HG03060 (cell line): ENCODE measurements around the gene SPACA5.
"Not testable (repeated sequence)": the region's sequence is repeated elsewhere in the genome, so short reads cannot be mapped to it uniquely, and the experiment has no call there.

ENCODE experiments used
- ATAC-seq: cut with Tn5 transposase; IDR thresholded peaks from one replicate; pipeline ENCODE4 v1.9.1; 2021; ENCODE audit warnings: low read depth, moderate number of reproducible peaks; ENCODE audit not compliant: unreplicated experiment

Gene SPACA5

DNA sequence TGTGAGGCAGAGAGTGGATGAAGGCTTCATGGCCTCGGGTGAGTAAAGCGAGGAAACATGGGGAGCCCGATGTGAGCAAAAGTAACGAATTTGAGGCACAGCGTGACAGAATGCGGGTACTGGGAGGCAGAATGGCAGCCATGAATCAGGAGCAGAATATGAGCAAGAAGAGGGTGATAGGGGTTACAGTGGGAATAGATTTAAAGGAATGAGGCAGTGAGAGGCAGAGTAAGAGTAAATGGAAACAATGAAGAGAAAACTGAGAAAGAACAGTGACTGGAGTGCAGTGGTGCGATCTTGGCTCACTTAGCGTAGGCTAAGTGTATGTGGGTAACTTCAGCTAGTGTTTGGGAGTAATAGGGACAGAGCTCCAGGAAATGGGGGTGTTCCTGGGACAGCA, at the start of gene SPACA5:
TSS of gene SPACA5 (plus strand) at position 301 of the 400 bp plus-strand sequence. CDS start 815 bp downstream, outside the sequence.
- not testable (repeated sequence) for ATAC-seq

DNA sequence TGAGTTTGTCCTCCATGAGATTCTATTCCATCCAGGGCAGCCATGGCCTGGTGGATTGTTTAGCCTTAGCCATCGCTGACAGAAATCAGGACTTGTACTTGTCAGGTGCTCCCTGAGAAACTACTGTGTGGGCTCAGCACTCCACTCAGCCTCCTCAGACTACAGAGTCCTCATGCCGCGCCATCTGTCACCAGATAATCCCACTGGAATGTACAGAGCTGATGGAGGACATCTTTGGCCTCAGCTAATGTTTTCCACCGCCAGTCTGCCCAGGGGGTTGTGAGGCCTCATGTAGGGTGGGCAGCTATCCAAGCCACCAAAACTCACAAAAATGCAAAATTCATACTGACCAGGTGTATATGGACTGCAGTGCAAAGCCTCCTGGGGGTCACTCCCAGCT, 48.6 kb upstream of the SPACA5 start:
- ATAC-seq: not testable (repeated sequence)

DNA sequence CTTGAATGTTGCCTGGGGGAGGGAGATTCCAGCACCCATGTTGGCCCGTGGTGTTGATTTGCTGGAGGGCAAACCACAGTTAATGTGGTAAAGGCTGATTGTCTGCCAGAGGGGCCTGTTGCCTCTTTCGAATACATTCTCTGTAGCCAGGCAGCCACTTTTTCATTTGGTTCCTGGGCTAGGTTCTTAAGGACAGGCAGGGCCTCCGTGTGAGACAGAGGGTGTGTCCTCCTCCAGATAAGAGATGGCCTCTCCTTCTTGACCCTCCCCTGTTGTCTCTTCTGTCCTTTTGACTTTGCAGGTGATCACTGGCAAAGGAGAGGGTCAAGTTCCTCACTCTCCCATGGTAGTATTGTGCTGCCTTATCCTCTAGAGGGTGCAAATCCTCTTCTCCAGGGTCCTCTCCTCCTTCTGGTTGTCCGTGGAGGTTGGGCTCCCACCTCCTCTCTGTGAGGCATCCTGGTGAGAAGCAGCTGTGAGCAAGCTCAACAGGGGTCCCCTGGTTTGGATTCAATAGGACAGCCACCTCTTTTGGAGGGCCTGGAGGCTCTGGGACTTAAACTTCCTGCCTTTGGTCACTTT, 47.9 kb upstream of the SPACA5 start:
- ATAC-seq: no peak

DNA sequence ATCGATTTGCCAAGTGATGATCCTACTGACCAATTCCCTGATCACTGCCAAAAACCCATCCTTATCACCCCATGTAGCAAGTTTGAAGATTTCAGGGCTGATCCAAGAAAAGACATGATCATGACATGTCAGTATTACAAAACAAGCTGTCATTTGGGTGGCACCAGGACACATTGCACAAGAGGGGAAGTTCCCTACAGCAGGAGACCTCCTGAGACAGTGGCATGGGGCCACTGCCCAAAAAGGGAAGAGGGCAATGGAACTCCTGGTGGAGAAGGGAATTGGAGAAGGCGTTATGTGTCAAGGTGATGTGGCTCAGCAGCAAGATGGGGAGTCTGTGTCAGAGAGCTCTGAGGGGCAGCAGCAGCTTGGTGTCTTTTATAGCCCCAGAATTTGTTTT, 46.4 kb upstream of the SPACA5 start:
- ATAC-seq: no peak

DNA sequence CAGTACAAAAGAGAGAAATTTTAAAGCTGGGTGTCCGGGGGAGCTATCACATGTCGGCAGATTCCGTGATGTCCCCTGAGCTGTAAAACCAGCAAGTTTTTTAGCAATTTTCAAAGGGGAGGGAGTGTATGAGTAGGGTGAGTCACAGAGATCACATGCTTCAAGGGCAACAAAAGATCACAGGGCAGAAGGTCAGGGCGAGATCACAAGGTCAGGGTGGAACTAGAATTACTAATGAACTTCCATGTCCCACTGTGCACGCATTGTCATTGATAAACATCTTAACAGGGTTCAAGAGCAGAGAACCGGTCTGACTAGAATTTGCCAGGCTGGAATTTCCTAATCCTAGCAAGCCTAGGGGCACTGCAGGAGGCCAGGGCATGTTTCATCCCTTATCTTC, 45.0 kb upstream of the SPACA5 start:
- not testable (repeated sequence) for ATAC-seq

DNA sequence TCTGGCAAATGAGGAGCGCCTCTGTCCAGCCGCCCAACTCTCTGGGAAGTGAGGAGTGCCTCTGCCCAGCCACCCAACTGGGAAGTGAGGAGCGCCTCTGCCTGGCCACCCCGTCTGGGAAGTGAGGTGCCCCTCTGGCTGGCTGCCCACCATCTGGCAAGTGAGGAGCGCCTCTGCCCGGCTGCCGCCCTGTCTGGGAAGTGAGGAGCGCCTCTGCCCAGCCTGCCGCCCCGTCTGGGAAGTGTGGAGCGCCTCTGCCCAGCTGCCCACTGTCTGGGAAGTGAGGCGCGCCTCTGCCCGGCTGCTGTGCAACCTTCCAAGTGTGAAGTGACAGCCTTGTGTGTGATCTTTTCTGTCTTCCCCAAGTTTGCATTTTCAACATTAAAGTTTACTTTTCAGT, 41.3 kb upstream of the SPACA5 start:
- ATAC-seq: not testable (repeated sequence)

DNA sequence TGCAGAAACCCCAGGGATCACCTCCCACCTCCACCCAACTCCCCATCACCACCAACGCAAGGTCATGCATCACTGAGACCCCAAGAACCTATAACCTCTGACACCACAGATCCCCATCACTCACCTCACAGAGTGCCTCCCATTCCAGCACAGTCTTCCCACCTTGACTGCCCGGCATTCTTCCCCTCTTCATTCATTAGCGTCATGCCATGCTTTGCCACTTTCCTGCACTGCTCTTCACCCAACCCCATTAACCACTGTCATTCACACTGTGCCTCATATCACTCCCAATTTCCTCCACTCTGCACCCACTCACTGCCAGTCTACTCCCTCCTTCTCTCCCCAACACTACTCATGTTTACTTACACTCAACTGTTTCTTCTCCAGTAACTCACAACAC, 33.6 kb upstream of the SPACA5 start:
- ATAC-seq: no peak

DNA sequence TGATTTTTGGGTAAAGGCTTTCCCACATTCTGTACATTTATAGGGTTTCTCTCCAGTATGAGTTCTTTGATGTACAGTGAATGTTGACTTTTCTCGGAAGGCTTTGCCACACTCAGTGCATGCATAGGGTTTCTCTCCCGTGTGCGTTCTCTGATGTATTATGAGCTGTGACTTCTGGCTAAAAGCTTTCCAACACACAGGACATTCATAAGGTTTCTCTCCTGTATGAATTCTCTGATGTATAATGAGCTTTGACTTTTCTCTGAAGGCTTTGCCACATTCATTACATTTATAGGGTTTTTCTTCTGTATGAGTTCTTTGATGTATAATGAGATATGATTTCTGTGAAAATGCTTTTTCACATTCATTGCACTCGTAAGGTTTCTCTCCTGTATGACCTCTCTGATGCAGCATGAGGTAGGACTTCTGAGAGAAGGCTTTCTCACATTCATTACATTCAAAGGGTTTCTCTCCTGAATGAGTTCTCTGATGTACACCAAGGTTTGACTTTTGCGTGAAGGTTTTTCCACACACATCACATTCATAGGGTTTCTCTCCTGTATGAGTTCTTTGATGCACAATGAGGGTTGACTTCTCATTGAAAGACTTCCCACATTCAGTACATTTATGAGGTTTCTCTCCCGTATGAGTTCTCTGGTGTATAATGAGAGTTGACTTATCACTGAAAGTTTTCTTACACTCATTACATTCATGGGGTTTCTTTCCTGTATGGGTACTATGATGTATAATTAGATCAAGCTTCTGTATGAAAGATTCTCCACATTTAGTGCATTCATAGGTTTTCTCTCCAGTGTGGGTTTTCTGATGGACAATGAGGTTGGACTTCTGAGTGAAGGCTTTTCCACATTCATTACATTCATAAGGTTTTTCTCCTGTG, 30.3 kb upstream of the SPACA5 start:
- no peak for ATAC-seq

DNA sequence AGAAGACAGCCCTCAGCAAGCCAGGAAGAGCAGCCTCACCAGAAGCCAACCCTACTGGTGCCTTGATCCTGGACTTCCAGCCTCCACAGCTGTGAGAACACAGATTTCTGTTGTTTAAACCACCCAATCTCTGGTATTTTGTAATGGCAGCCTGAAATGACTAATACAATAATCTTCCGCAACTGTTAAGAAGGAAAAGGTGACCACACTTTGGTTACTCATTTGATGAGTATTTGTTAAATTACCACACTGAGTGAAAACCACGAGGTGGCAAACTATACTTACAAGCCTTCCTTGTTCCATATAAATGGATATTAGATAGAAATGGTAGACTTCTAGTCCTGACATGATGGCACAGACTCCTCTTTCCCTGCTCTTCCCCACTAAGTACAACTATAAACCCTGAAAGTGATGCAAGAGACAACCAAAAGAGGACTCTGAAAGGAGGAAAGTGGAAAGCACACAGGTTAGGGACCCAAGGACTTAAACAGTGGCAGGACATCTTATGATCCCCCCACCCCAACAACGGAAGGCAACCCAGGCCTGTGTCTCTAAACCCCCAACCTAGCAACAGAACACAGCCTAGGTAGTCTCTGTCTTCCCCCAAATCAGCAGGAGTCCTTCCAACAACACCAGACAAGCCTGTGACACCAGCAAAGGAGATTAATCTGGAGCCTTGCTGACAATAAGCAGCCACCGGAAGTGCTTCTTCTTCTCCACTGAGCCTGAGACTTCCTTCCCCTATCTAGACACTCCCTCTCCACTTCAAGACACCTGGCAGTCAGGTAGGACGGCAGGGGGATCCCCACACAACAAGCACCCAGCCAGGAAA, 15.3 kb upstream of the SPACA5 start:
- ATAC-seq: no peak

DNA sequence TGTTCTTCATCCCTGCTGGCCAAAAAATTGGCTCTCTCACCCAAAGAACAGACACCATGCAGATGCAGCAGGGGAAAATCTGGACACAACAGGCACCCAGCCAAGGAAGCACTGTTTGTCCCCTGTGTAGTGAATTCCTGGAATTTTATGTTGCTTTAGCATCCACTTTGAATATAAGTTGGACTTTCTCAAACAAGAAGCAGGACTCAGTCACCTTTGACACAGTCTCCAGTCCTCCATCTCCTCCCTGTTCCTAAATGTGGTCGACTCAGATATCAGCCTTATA, 14.8 kb upstream of the SPACA5 start:
- no peak for ATAC-seq

DNA sequence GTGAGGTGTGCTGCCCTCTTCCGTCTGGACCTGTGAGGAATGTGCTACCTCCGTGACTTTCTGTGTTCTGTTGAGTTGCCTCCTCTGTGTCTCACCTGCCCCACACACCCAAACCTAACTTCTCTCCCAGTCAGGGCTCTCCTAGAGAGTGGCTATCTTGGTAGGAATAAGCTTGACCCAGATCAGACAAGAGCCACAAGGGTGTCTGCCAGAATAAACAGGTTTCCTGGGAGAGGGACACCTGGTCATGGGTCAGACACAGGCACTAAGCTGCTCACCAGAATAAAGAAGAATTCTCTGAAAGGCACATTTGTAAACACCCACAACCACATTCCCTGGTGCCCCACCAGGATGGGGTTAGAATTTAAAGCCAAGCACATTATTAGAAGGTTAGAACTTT, 14.1 kb upstream of the SPACA5 start:
- no peak for ATAC-seq

DNA sequence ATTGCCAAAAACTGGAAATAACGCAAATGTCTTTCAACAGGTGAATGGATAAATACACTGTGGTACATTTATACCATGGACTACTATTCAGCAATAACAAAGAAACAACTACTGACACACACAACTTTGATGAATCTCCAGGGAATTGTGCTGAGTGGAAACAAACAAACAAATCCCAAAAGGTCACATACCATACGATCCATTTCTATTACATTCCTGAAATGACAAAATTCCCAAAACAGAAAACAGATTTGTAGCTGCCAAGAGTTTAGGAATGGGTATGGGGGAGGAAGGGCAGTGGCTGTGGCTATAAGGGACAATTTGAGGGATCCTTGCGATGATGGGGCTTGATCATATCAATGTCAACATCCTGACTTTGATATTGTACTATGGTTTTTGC, 5.5 kb upstream of the SPACA5 start:
- no peak for ATAC-seq

DNA sequence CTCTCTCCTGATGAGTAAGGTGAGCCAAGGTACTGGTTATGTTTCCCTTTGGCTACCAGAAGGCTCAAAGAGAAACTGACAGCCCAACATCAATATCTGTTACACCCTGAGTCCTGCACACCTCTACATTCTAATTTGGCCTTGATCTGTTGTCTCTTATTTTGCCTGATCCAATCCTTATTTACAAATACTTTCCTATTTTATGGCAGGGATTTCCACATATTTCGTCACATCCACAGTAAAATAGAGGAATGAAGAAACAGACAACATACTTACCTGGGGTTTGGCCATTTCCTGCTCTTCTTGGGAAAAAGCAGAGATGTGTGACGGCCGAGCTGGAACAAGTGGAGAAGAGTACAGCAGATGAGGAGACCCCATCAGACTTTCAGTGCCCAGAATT, 4.5 kb upstream of the SPACA5 start:
- ATAC-seq: no peak

DNA sequence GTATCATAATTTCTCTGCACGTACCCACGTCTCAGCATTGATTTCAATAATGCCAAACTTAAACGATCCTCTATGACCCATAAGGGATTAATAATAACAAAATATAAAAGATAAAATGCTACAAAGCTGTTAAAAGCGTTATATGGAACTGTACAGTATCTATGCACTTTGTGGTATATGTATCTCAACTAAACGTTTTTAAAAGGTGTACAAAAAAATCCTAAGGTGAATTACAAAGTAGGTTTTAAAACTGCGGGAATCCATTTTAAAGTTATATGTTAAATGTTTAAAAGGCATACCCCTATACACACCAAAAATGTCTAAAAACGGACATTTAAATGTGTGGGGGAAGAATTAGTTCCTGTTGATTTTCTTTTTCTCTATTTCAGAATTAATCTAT, 3.9 kb upstream of the SPACA5 start:
- no peak for ATAC-seq

DNA sequence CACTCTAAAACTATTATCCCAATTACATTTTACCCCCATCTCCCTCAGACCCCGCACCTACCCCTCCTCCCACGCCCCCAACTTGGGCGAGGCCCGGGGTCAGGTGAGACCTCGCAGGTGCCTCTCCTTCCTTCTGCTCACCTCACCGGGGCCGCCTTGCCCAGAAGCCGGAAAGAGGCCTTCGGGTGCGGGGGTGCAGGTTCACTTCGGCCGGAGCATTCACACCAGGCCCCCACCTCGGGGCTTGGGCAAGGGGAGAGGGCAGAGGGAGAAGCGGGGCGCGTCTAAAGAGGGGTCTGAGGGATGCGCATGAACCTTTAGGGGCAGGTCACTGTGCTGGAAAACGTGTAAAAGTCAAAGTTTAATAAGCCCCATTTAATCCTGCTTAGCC, 3.4 kb upstream of the SPACA5 start:
- no peak for ATAC-seq

DNA sequence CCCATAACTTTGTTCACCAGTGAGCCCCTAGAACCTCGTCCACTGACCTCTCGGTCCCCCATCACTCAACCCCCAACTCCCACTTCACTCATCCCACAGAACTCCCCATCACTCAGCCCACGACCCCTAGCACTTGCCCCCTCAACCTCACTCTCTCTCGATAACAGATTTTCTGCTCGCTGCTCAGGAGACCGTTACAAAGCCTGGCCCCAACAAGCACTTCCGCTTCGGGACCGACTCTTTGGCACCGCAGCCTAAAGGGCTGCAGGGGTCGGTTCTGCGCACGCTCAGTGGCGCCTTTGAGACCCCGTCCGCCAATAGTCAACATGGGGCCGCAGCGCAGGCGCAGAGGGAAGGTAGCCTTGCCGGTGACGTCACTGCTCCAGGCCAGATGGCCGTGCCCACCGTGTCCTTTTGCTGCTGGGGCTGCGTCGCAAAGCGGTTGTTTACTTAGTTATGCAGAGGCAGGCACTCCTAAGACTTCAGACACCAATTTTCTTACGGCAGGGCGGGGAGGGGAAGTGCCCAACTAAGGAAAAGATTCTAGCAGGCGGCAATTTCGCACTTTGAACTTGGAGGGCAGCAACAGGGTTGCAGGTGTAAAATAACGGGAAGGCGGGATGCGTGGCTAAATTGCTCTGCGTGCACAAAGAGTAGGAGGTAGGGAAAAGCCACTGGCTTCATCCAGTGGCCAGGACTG, 2.9 kb upstream of the SPACA5 start, which contains the start of gene ZNF182:
TSS of gene ZNF182 (minus strand) at position 232 of the 700 bp plus-strand sequence. CDS start 1,380 bp downstream, outside the sequence.
- ATAC-seq: peak; percentile 70

DNA sequence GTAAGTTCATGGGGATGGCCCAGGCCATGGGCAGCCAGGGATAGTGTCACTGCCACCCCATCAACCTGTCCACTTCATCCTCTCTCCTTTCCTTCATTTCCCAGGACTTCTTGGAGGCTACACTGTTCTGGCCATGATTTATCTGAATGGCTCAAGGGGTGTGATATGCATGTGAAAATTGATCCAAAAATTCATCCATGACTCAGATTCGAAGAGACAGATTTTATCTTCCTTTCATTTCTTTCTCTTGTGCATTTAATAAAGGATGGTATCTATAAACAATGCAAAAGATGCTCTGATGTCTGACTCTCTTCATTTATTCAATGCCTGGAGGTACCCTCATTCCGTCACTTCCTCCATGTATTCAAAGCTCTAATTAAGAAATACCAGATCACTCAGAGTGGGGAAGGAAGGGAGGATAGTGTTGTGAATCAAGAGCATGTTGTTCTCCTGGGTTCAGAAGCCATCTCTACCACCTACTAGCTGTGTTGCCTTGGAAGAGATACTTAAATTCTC, 2.7 kb downstream of the SPACA5 start:
- ATAC-seq: not testable (repeated sequence)

DNA sequence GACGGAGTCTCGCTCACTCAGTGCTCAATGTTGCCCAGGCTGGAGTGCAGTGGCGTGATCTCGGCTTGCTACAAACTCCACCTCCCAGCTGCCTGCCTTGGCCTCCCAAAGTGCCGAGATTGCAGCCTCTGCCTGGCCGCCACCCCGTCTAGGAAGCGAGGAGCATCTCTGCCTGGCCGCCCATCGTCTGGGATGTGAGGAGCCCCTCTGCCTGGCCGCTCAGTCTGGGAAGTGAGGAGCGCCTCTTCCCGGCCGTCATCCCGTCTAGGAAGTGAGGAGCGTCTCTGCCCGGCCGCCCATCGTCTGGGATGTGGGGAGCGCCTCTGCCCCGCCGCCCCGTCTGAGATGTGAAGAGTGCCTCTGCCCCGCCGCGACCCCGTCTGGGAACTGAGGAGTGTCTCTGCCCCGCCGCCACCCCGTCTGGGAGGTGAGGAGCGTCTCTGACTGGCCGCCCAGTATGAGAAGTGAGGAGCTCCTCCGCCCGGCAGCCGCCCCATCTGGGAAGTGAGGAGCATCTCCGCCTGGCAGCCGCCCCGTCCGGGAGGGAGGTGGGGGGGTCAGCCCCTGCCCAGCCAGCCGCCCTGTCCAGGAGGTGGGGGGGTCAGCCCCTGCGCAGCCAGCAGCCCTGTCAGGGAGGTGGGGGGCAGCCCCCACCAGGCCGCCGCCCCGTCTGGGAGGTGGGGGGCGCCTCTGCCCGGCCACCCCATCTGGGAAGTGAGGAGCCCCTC, 10.0 kb downstream of the SPACA5 start:
- not testable (repeated sequence) for ATAC-seq

DNA sequence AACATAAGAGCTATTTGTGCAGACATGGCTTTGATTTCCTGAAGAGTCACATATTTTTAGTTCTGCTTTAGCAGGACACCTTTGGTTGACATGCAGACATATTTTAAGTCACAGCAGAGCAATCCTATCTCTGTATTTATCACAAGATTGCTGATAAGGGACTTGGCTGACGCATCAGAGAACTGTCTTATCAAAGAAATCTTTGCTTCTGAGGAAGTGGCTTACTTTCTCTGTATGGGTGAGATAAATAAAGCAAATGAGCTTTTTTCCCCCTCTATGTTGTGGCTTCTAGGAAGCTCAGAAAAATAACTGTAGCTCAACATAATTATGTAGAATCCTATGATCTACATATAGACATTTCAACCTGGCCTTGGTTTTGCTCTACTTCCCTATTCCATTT, 13.1 kb downstream of the SPACA5 start:
- ATAC-seq: not testable (repeated sequence)

DNA sequence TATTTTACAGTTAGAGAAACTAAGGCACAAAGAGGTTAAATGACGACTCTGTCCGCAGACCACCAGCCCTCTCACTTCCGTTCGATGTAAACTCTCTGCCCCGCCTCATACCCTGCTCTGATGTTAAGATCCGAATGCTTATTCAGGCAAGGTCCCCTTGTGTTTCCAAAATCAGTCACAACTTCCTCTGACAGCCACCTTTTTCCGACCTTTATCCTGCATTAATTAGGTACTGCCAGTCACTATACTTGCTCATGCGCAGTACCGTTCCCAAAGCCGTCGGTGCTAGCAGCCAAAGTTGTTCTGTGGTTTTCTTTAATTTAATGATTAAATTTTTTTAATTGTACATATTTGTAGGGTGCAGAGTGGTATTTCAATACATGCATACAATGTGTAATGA, 13.7 kb downstream of the SPACA5 start:
- ATAC-seq: not testable (repeated sequence)
